ENCODE measurements around the gene SNX30. TPM values are rescaled to one million over a fixed set of nuclear protein-coding genes. Genes with fewer than 3 reads are reported as not detected.

Gene SNX30
- polyA plus RNA-seq, 1 of the 3 experiments (the other 2 are of a cell fraction) = 2.7 TPM

GRCh38 chr9:112789891-112790774 lies 39.6 kb downstream of the SNX30 start:
- Histone ChIP-seq H3K36me3 (replicated peaks in 1 of 2; ENCODE audit: control insufficient read depth in 1 of 2, insufficient read depth in 2 of 2, low read length in 1 of 2) (no peaks in the 10 kb centered on the region), H3K9ac (no peak overlapping the region), H3F3A (replicated peaks; ENCODE audit: insufficient read depth) (no peaks in the 10 kb centered on the region), H3K9me3 (no peaks in the 10 kb centered on the region), H4K20me1 (ENCODE audit: insufficient read depth) (no peaks in the 10 kb centered on the region), H2AFZ (ENCODE audit: low read depth) (no peak overlapping the region), H3K9me2 (no peaks in the 10 kb centered on the region), H3K27me3 (ENCODE audit: insufficient read depth) (no peaks in the 10 kb centered on the region), H3K4me2 (no peak overlapping the region), H3K27ac (ENCODE audit: low read depth in 2 of 2, low read length in 1 of 2) (peak overlapping the region in 1 of 2 experiments; percentile 68; a peak in 1 of 4 replicates), H3K79me2 (ENCODE audit: insufficient read depth) (peaks cover 11% of the 10 kb centered on the region; the same call in 1 of the 2 replicates), H3K4me3 (ENCODE audit: low read depth in 2 of 2, low read length in 1 of 2) (no peak overlapping the region), H3K4me1 (ENCODE audit: control insufficient read depth in 1 of 2, insufficient read depth in 2 of 2, low read depth in 1 of 2, low read length in 1 of 2) (peaks cover 0 to 3% of the 10 kb centered on the region in 2 experiments; a peak in 2 of 4 replicates)
- no peak for DNase-seq
- ChIA-PET POLR2A (no interaction called here), CTCF (interaction anchor here (0.9 to 1.4 kb wide), 3 partner anchors 11 to 30 kb away, joined by 3 to 4 read pairs (median 3); no protein-coding TSS in a partner anchor)
- TF ChIP-seq, protein P1, sequence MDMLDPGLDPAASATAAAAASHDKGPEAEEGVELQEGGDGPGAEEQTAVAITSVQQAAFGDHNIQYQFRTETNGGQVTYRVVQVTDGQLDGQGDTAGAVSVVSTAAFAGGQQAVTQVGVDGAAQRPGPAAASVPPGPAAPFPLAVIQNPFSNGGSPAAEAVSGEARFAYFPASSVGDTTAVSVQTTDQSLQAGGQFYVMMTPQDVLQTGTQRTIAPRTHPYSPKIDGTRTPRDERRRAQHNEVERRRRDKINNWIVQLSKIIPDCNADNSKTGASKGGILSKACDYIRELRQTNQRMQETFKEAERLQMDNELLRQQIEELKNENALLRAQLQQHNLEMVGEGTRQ (IDR thresholded peaks at IDR 0.05; ENCODE audit: borderline replicate concordance, low read depth, low read length) = no peak
- TF ChIP-seq YY1 (IDR thresholded peaks at IDR 0.05; ENCODE audit: low read depth) (no peak), CTCF (IDR thresholded peaks at IDR 0.05) (no peak), NRF1 (IDR thresholded peaks at IDR 0.05; ENCODE audit: low read depth, low read length) (no peak), MXI1 (IDR thresholded peaks at IDR 0.05; ENCODE audit: low read depth, low read length) (no peak), FOXM1 (IDR thresholded peaks at IDR 0.05; ENCODE audit: low read depth) (no peak)
- WGBS (ENCODE audit: low lambda C conversion rate) = 78% methylated on average over 5 of the region's 5 CpGs

GRCh38 chr9:112792670-112793069 lies 42.1 kb downstream of the SNX30 start:
- Histone ChIP-seq H3K79me2 (ENCODE audit: insufficient read depth) (peaks cover 6% of the 10 kb centered on the region; the same call in 1 of the 2 replicates), H3K4me1 (ENCODE audit: control insufficient read depth in 1 of 2, insufficient read depth in 2 of 2, low read depth in 1 of 2, low read length in 1 of 2) (peaks cover 0 to 3% of the 10 kb centered on the region in 2 experiments; a peak in 2 of 4 replicates), H2AFZ (ENCODE audit: low read depth) (no peak overlapping the region), H3K9me2 (no peaks in the 10 kb centered on the region), H4K20me1 (ENCODE audit: insufficient read depth) (no peaks in the 10 kb centered on the region), H3K36me3 (replicated peaks in 1 of 2; ENCODE audit: control insufficient read depth in 1 of 2, insufficient read depth in 2 of 2, low read length in 1 of 2) (no peaks in the 10 kb centered on the region), H3K4me2 (no peak overlapping the region), H3K9me3 (no peaks in the 10 kb centered on the region), H3F3A (replicated peaks; ENCODE audit: insufficient read depth) (no peaks in the 10 kb centered on the region), H3K9ac (no peak overlapping the region), H3K27ac (ENCODE audit: low read depth in 2 of 2, low read length in 1 of 2) (no peak overlapping the region), H3K4me3 (ENCODE audit: low read depth in 2 of 2, low read length in 1 of 2) (no peak overlapping the region), H3K27me3 (ENCODE audit: insufficient read depth) (no peaks in the 10 kb centered on the region)
- 80% methylated on average over 1 of the region's 1 CpG for WGBS (ENCODE audit: low lambda C conversion rate)
- ChIA-PET POLR2A (no interaction called here), CTCF (interaction anchor here (0.6 to 1.3 kb wide), 5 partner anchors 9 to 674 kb away, joined by 3 to 5 read pairs (median 3); no protein-coding TSS in a partner anchor)
- no peak for DNase-seq
- TF ChIP-seq REST (IDR thresholded peaks at IDR 0.05; ENCODE audit: low read depth, low read length) = no peak
- no peak for TF ChIP-seq RFX5 (IDR thresholded peaks at IDR 0.05; ENCODE audit: low read length)
- no peak for TF ChIP-seq NRF1 (IDR thresholded peaks at IDR 0.05; ENCODE audit: low read depth, low read length)
- TF ChIP-seq, protein P1 (IDR thresholded peaks at IDR 0.05; ENCODE audit: borderline replicate concordance, low read depth, low read length) = no peak
- no peak for TF ChIP-seq TEAD4 (IDR thresholded peaks at IDR 0.05; ENCODE audit: borderline replicate concordance, insufficient read depth)
- TF ChIP-seq, protein P2, sequence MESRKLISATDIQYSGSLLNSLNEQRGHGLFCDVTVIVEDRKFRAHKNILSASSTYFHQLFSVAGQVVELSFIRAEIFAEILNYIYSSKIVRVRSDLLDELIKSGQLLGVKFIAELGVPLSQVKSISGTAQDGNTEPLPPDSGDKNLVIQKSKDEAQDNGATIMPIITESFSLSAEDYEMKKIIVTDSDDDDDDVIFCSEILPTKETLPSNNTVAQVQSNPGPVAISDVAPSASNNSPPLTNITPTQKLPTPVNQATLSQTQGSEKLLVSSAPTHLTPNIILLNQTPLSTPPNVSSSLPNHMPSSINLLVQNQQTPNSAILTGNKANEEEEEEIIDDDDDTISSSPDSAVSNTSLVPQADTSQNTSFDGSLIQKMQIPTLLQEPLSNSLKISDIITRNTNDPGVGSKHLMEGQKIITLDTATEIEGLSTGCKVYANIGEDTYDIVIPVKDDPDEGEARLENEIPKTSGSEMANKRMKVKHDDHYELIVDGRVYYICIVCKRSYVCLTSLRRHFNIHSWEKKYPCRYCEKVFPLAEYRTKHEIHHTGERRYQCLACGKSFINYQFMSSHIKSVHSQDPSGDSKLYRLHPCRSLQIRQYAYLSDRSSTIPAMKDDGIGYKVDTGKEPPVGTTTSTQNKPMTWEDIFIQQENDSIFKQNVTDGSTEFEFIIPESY (IDR thresholded peaks at IDR 0.05; ENCODE audit: borderline replicate concordance, low read depth) = no peak
- TF ChIP-seq USF1 (IDR thresholded peaks at IDR 0.05; ENCODE audit: borderline replicate concordance, low read depth) = no peak
- no peak for TF ChIP-seq FOXM1 (IDR thresholded peaks at IDR 0.05; ENCODE audit: low read depth)

All from SK-N-SH (cell line).